Gastroesophageal sphincter (tissue), 4 donors: ENCODE results near the gene GOT1. TPM values are rescaled to one million over a fixed set of nuclear protein-coding genes. Genes with fewer than 3 reads are reported as not detected.

Experiments used
- ATAC-seq: fragments of 150-250 bp; one replicate; pipeline ENCODE4 v1.9.1; 2016; ENCODE audit warnings: mild to moderate bottlenecking, moderate library complexity
- H3K27ac ChIP-seq, 4 donors: fragments of 200-600 bp; sonication (generic) in 3 of 4; 1 replicate in 3 of 4; 2 replicates in 1 of 4; pipeline ENCODE4 v1.5.1; 2016 to 2019
- H3K27me3 ChIP-seq: fragments of 200-600 bp; sonication (generic); one replicate; pipeline ENCODE4 v1.5.1; 2019
- H3K36me3 ChIP-seq, 2 donors: fragments of 200-600 bp; sonication (generic); one replicate each; pipeline ENCODE4 v1.5.1; 2019; ENCODE audit warnings: control low read depth in 1 of 2
- H3K4me1 ChIP-seq, 3 donors: fragments of 200-600 bp; sonication (generic); 1 replicate in 2 of 3; 2 replicates in 1 of 3; pipeline ENCODE4 v1.5.1; 2016 to 2019; ENCODE audit warnings: control low read depth in 2 of 3
- H3K4me3 ChIP-seq, 2 donors: fragments of 200-600 bp; sonication (generic); one replicate each; pipeline ENCODE4 v1.5.1; 2019; ENCODE audit warnings: mild to moderate bottlenecking in 1 of 2, moderate library complexity in 1 of 2
- H3K9me3 ChIP-seq, 3 donors: fragments of 200-600 bp; sonication (generic); one replicate each; pipeline ENCODE4 v1.5.1; 2017 to 2019; ENCODE audit warnings: control low read depth in 2 of 3
- EP300 ChIP-seq: sonication (generic); formaldehyde crosslinking; IDR thresholded peaks from one replicate; pipeline ENCODE4 v1.6.1; 2017; ENCODE audit warnings: antibody characterized with exemption, mild to moderate bottlenecking
- POLR2A ChIP-seq, 2 donors: fragments of 450-650 bp; IDR thresholded peaks; one replicate each; pipeline ENCODE4 v1.6.1; 2017; ENCODE audit warnings: antibody characterized with exemption in 2 of 2, mild to moderate bottlenecking in 2 of 2, moderate library complexity in 1 of 2
- POLR2AphosphoS5 ChIP-seq: sonication (generic); formaldehyde crosslinking; IDR thresholded peaks from one replicate; pipeline ENCODE4 v1.6.1; 2017; ENCODE audit warnings: antibody characterized with exemption
- WGBS, 2 donors: methylation state at CpG; one replicate each; pipeline ENCODE4 v1.1.5; 2018; ENCODE audit warnings: low coverage in 1 of 2; 5-methylcytosine and 5-hydroxymethylcytosine counted together
- total RNA-seq, 4 donors: library from RNA; depleted of rRNA; stranded (reverse); fragments of >200 nt; gene quantifications; one replicate each; pipeline ENCODE4 v1.1.0, GENCODE V29; 2016
- TF ChIP-seq, protein P1 (sequence below), 4 experiments: fragments of 200-600 bp in 2 of 4; fragments of 450-650 bp in 2 of 4; sonication (generic) in 1 of 4; IDR thresholded peaks; one replicate each; pipeline ENCODE4 v1.5.1; 2017 to 2019; ENCODE audit warnings: antibody characterized with exemption in 4 of 4, mild to moderate bottlenecking in 2 of 4, moderate library complexity in 2 of 4

The GOT1 gene
- total RNA-seq, 4 donors from 2014 or later = 15.8 to 32.2 (median 23.2) TPM

DNA sequence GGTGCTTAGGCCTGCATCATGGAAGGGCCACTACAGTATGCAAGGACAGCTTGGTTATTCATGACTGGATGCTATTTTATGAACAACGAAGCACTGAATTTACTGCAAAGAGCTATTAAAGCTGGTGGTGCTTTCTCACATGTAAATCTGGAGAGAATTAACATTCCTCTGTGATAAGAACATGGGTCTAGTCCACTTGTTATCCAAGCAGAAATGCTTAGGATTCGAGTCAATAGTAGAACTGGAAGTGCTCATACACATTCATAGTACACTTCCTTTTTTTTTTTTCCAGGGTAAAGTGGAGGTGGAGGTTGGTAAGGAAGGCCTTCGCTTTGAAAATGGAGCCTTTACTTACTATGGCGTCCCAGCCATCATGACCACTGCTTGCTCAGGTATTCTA lies 66.3 kb downstream of the GOT1 start:
- H3K27me3 ChIP-seq = no peaks in the 10 kb centered on the region
- H3K4me1 ChIP-seq = no peaks in the 10 kb centered on the region
- 69 to 85% methylated on average over 3 to 4 of the region's 4 CpGs for WGBS, 2 donors
- H3K4me3 ChIP-seq = no peak overlapping the region
- no peaks in the 10 kb centered on the region for H3K9me3 ChIP-seq
- H3K27ac ChIP-seq = no peak overlapping the region
- H3K36me3 ChIP-seq = peaks cover 0 to 20% of the 10 kb centered on the region in 2 donors
- no peak for ATAC-seq
- no peak for TF ChIP-seq POLR2A (IDR thresholded peaks at IDR 0.05)
- no peak for TF ChIP-seq EP300
- no peak for TF ChIP-seq POLR2AphosphoS5
- TF ChIP-seq, protein P1, sequence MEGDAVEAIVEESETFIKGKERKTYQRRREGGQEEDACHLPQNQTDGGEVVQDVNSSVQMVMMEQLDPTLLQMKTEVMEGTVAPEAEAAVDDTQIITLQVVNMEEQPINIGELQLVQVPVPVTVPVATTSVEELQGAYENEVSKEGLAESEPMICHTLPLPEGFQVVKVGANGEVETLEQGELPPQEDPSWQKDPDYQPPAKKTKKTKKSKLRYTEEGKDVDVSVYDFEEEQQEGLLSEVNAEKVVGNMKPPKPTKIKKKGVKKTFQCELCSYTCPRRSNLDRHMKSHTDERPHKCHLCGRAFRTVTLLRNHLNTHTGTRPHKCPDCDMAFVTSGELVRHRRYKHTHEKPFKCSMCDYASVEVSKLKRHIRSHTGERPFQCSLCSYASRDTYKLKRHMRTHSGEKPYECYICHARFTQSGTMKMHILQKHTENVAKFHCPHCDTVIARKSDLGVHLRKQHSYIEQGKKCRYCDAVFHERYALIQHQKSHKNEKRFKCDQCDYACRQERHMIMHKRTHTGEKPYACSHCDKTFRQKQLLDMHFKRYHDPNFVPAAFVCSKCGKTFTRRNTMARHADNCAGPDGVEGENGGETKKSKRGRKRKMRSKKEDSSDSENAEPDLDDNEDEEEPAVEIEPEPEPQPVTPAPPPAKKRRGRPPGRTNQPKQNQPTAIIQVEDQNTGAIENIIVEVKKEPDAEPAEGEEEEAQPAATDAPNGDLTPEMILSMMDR (IDR thresholded peaks at IDR 0.05) = no peak

DNA sequence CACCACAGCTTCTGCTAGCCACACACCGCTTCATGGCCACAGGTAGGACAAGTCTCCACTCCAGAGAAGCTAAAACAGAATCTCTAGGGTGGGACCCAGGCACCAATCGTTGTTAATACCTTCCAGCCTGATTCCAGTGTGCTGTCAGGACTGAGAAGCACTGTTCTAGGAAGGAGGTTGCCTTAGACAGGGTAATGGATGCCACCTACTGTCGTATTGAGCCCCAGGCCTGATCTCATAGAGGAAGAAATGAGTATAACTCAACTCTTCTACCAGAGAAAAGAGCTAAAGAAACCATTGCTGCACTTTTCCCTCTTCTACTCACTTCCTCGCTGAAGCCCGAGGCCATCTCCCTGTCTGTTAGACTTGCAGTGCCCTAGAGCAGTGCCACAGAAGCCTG lies 69.5 kb downstream of the GOT1 start:
- no peak overlapping the region for H3K4me3 ChIP-seq
- WGBS, 2 donors = 86 to 94% methylated on average over 2 of the region's 5 CpGs
- no peak overlapping the region for H3K27ac ChIP-seq
- peaks cover 0 to 20% of the 10 kb centered on the region in 2 donors for H3K36me3 ChIP-seq
- no peak for ATAC-seq
- H3K4me1 ChIP-seq = no peaks in the 10 kb centered on the region
- no peaks in the 10 kb centered on the region for H3K27me3 ChIP-seq
- TF ChIP-seq, protein P1 (IDR thresholded peaks at IDR 0.05) = no peak
- TF ChIP-seq POLR2A (IDR thresholded peaks at IDR 0.05) (no peak), EP300 (no peak), POLR2AphosphoS5 (no peak)
- H3K9me3 ChIP-seq = no peaks in the 10 kb centered on the region

DNA sequence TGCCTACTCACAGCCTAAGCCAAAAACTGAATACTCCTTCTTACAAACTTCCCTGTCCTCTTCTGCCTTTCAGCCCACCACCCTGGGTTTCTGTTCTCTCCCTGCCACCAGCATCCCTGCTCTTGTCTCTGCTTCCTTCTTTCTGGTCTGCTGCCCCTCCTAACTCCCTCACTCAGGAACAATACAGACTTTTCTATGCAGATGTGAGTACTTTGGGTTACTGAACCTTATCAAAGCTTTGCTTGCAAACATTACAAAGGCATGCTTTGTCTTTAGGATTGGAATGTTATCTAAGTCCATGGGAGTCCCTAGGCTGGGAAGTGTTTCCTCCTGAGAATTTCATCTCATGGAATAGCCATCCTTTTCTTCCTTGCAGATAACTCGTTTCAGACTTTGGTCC lies 72.3 kb downstream of the GOT1 start:
- H3K36me3 ChIP-seq = peaks cover 0 to 20% of the 10 kb centered on the region in 2 donors
- TF ChIP-seq POLR2AphosphoS5 = no peak
- TF ChIP-seq, protein P1 (IDR thresholded peaks at IDR 0.05) = no peak
- no peak for TF ChIP-seq POLR2A (IDR thresholded peaks at IDR 0.05)
- no peak for TF ChIP-seq EP300
- H3K27me3 ChIP-seq = no peaks in the 10 kb centered on the region
- no peak overlapping the region for H3K27ac ChIP-seq
- H3K9me3 ChIP-seq = no peaks in the 10 kb centered on the region
- WGBS, 2 donors = 100% methylated on average over 1 of the region's 1 CpG; no CpG with 5 or more reads in 1 of the 2 donors
- no peaks in the 10 kb centered on the region for H3K4me1 ChIP-seq
- no peak for ATAC-seq
- no peak overlapping the region for H3K4me3 ChIP-seq

DNA sequence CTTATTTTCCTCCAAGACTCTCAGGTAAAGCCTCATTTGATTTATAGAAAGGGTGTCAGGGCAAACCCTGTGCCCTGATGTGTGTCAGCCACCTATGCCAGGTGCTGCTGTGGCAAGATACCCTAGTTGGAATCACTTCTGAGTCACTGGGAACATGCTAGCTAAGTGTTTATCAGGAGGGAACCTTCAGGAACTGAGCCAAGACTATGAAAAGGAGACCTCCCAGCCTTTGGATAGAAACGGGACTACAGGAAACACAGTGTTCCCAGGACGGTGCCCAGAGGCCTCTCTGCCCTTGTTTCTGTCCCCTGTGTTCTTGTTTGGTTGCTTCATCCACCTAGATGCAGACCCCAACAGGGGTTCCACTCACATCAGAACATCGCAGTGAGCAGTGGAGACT lies 72.7 kb downstream of the GOT1 start:
- no peaks in the 10 kb centered on the region for H3K9me3 ChIP-seq
- TF ChIP-seq POLR2AphosphoS5 = no peak
- TF ChIP-seq, protein P1 (IDR thresholded peaks at IDR 0.05) = no peak
- TF ChIP-seq EP300 = no peak
- no peak for TF ChIP-seq POLR2A (IDR thresholded peaks at IDR 0.05)
- H3K36me3 ChIP-seq = peaks cover 0 to 17% of the 10 kb centered on the region in 2 donors
- H3K27ac ChIP-seq = no peak overlapping the region
- H3K4me1 ChIP-seq = no peaks in the 10 kb centered on the region
- ATAC-seq = no peak
- 52 to 80% methylated on average over 1 to 3 of the region's 3 CpGs for WGBS, 2 donors
- H3K4me3 ChIP-seq = no peak overlapping the region
- no peaks in the 10 kb centered on the region for H3K27me3 ChIP-seq

DNA sequence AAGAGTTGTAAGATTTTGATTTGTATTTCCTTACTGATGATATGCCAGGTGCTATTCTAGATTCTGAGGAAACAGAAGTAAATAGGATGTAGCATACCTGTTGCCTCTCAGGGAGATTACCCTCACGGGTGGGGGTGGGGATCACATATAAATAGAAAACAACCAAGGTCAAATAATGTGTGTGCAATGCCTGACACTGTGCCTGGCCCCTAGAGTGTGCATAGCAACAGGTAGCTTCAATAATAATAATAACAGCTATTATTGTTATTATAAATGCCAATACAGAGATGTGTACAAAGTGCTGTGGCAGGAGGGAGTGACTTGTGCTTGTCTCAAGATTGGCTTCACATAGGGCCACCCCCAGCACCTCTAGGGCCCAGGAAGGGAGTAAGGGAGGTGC lies 77.2 kb downstream of the GOT1 start:
- TF ChIP-seq POLR2AphosphoS5 = no peak
- no peak for TF ChIP-seq POLR2A (IDR thresholded peaks at IDR 0.05)
- TF ChIP-seq, protein P1 (IDR thresholded peaks at IDR 0.05) = no peak
- no peak for TF ChIP-seq EP300
- H3K4me1 ChIP-seq = no peaks in the 10 kb centered on the region
- no peaks in the 10 kb centered on the region for H3K9me3 ChIP-seq
- H3K27me3 ChIP-seq = no peaks in the 10 kb centered on the region
- no peaks in the 10 kb centered on the region for H3K36me3 ChIP-seq
- H3K27ac ChIP-seq = no peak overlapping the region
- ATAC-seq = no peak
- WGBS, 2 donors = 33 to 67% methylated on average over 1 of the region's 1 CpG
- no peak overlapping the region for H3K4me3 ChIP-seq
